Stimulated activated CD8-positive, alpha-beta memory T cell treated with anti-CD3 and anti-CD28 coated beads, Interleukin-4, amount 100 ng/mL, for 48 hours (primary cell): ENCODE results near the gene NPR2.

Experiments
- DNase-seq: peaks from one replicate; pipeline ENCODE4 v3.0.0-alpha.2; 2020

NPR2 gene

GRCh38 chr9:35801328-35802128 is 10.1 kb downstream of the NPR2 start:
- no peak for DNase-seq

- peak; percentile 13 for DNase-seq
These were observed 14.7 kb downstream of the NPR2 start for GRCh38 chr9:35806101-35806500.

GRCh38 chr9:35808433-35808832 is 17.0 kb downstream of the NPR2 start:
- no peak for DNase-seq

GRCh38 chr9:35810122-35810521 is 18.7 kb downstream of the NPR2 start:
- no peak for DNase-seq

- DNase-seq: no peak
These were observed 20.1 kb downstream of the NPR2 start for GRCh38 chr9:35811381-35812024.

- DNase-seq: peak; percentile 94
These were observed 20.7 kb downstream of the NPR2 start, which contains the start of gene SPAG8 for GRCh38 chr9:35812025-35812602. TSS of gene SPAG8 (minus strand) at chr9:35812262. CDS start at chr9:35812147, 115 bp downstream.

GRCh38 chr9:35813434-35814105 is 22.2 kb downstream of the NPR2 start:
- DNase-seq: no peak

GRCh38 chr9:35814106-35814840 is 22.9 kb downstream of the NPR2 start:
- DNase-seq: peak; percentile 61

GRCh38 chr9:35814841-35815543 is 23.6 kb downstream of the NPR2 start, which contains the start of gene HINT2:
TSS of gene HINT2 (minus strand) at chr9:35815042. CDS start at chr9:35814979, 63 bp downstream.
- peak; percentile 98 for DNase-seq

- no peak for DNase-seq
These were observed 25.3 kb downstream of the NPR2 start for GRCh38 chr9:35816708-35817107.

- no peak for DNase-seq
These were observed 26.9 kb downstream of the NPR2 start for GRCh38 chr9:35818341-35818740.

GRCh38 chr9:35820076-35820475 is 28.7 kb downstream of the NPR2 start:
- DNase-seq: no peak

- DNase-seq: no peak
These were observed 31.5 kb downstream of the NPR2 start for GRCh38 chr9:35822926-35823325.

GRCh38 chr9:35826071-35826701 is 34.8 kb downstream of the NPR2 start:
- peak; percentile 42 for DNase-seq

GRCh38 chr9:35827486-35827885 is 36.1 kb downstream of the NPR2 start:
- no peak for DNase-seq

- peak; percentile 56 for DNase-seq
These were observed 37.3 kb downstream of the NPR2 start, which contains the start of gene FAM221B for GRCh38 chr9:35828716-35829083. TSS of gene FAM221B (minus strand) at chr9:35828732. CDS start at chr9:35826161, 2,571 bp downstream.

GRCh38 chr9:35829084-35829763 is 37.8 kb downstream of the NPR2 start, which contains the start of gene TMEM8B:
TSS of gene TMEM8B (plus strand) at chr9:35829228. CDS start at chr9:35829448, 220 bp downstream.
- peak; percentile 97 for DNase-seq

GRCh38 chr9:35829764-35830096 is 38.3 kb downstream of the NPR2 start:
- DNase-seq: no peak

GRCh38 chr9:35831040-35831439 is 39.6 kb downstream of the NPR2 start:
- no peak for DNase-seq

GRCh38 chr9:35832814-35833213 is 41.4 kb downstream of the NPR2 start:
- DNase-seq: no peak
